ENCODE measurements around the gene KDM2A.

- no peak for TF ChIP-seq THRA (CRISPR knock-in tag; IDR thresholded peaks at IDR 0.05; ENCODE audit: borderline replicate concordance)
- TF ChIP-seq RAD51 (IDR thresholded peaks at IDR 0.05; ENCODE audit: borderline replicate concordance), result no peak
- TF ChIP-seq FIP1L1 (IDR thresholded peaks at IDR 0.05; ENCODE audit: borderline replicate concordance, insufficient read depth, low read depth, low read length), result no peak
- TF ChIP-seq, protein P1, sequence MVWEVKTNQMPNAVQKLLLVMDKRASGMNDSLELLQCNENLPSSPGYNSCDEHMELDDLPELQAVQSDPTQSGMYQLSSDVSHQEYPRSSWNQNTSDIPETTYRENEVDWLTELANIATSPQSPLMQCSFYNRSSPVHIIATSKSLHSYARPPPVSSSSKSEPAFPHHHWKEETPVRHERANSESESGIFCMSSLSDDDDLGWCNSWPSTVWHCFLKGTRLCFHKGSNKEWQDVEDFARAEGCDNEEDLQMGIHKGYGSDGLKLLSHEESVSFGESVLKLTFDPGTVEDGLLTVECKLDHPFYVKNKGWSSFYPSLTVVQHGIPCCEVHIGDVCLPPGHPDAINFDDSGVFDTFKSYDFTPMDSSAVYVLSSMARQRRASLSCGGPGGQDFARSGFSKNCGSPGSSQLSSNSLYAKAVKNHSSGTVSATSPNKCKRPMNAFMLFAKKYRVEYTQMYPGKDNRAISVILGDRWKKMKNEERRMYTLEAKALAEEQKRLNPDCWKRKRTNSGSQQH (CRISPR knock-in tag; IDR thresholded peaks at IDR 0.05; ENCODE audit: low read depth), result no peak
- TF ChIP-seq, protein P2, sequence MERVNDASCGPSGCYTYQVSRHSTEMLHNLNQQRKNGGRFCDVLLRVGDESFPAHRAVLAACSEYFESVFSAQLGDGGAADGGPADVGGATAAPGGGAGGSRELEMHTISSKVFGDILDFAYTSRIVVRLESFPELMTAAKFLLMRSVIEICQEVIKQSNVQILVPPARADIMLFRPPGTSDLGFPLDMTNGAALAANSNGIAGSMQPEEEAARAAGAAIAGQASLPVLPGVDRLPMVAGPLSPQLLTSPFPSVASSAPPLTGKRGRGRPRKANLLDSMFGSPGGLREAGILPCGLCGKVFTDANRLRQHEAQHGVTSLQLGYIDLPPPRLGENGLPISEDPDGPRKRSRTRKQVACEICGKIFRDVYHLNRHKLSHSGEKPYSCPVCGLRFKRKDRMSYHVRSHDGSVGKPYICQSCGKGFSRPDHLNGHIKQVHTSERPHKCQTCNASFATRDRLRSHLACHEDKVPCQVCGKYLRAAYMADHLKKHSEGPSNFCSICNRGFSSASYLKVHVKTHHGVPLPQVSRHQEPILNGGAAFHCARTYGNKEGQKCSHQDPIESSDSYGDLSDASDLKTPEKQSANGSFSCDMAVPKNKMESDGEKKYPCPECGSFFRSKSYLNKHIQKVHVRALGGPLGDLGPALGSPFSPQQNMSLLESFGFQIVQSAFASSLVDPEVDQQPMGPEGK (CRISPR knock-in tag; IDR thresholded peaks at IDR 0.05), result no peak
- no peak for TF ChIP-seq NONO (IDR thresholded peaks at IDR 0.05)
- no peak for TF ChIP-seq NONO (CRISPR knock-in tag; conservative IDR thresholded peaks at IDR 0.05)
- no peak for TF ChIP-seq MED1 (CRISPR knock-in tag; IDR thresholded peaks at IDR 0.05)
- no peak for TF ChIP-seq SMC3 (IDR thresholded peaks at IDR 0.05; ENCODE audit: low read length)
- no peak for TF ChIP-seq U2AF1 (optimal IDR thresholded peaks at IDR 0.05; ENCODE audit: low read depth, low read length)
- TF ChIP-seq, protein P3, sequence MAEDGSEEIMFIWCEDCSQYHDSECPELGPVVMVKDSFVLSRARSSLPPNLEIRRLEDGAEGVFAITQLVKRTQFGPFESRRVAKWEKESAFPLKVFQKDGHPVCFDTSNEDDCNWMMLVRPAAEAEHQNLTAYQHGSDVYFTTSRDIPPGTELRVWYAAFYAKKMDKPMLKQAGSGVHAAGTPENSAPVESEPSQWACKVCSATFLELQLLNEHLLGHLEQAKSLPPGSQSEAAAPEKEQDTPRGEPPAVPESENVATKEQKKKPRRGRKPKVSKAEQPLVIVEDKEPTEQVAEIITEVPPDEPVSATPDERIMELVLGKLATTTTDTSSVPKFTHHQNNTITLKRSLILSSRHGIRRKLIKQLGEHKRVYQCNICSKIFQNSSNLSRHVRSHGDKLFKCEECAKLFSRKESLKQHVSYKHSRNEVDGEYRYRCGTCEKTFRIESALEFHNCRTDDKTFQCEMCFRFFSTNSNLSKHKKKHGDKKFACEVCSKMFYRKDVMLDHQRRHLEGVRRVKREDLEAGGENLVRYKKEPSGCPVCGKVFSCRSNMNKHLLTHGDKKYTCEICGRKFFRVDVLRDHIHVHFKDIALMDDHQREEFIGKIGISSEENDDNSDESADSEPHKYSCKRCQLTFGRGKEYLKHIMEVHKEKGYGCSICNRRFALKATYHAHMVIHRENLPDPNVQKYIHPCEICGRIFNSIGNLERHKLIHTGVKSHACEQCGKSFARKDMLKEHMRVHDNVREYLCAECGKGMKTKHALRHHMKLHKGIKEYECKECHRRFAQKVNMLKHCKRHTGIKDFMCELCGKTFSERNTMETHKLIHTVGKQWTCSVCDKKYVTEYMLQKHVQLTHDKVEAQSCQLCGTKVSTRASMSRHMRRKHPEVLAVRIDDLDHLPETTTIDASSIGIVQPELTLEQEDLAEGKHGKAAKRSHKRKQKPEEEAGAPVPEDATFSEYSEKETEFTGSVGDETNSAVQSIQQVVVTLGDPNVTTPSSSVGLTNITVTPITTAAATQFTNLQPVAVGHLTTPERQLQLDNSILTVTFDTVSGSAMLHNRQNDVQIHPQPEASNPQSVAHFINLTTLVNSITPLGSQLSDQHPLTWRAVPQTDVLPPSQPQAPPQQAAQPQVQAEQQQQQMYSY (CRISPR knock-in tag; IDR thresholded peaks at IDR 0.05), result no peak
These were observed 188.5 kb downstream of the KDM2A start for GRCh38 chr11:67307545-67308001.
